HG03558 (cell line): Measurements from ENCODE around the gene ENKD1.

Source experiments
- ATAC-seq: cut with Tn5 transposase; IDR thresholded peaks from one replicate; pipeline ENCODE4 v1.9.1; 2021; ENCODE audit warnings: moderate number of reproducible peaks; ENCODE audit not compliant: unreplicated experiment; ENCODE audit errors: extremely low read depth

ENKD1 gene

GRCh38 chr16:67664871-67665270, 1.7 kb downstream of the ENKD1 start:
- no peak for ATAC-seq

- no peak for ATAC-seq
Measured at GRCh38 chr16:67664258-67664657, 2.3 kb downstream of the ENKD1 start.

- ATAC-seq, result no peak
Measured at GRCh38 chr16:67663877-67664222, 2.7 kb downstream of the ENKD1 start.

GRCh38 chr16:67663151-67663876, 3.2 kb downstream of the ENKD1 start:
- ATAC-seq, result no peak

- ATAC-seq, result no peak
Measured at GRCh38 chr16:67662653-67663010, 3.9 kb downstream of the ENKD1 start.

GRCh38 chr16:67661886-67662652, 4.5 kb downstream of the ENKD1 start:
- no peak for ATAC-seq

- ATAC-seq, result no peak
Measured at GRCh38 chr16:67661101-67661761, 5.3 kb downstream of the ENKD1 start.

GRCh38 chr16:67660564-67661028, 6.0 kb downstream of the ENKD1 start, which contains the start of gene PARD6A:
Gene PARD6A, plus strand, starts transcription at chr16:67660960. Its CDS starts 79 bp downstream, at chr16:67661039.
- ATAC-seq, result peak; percentile 48

GRCh38 chr16:67659675-67660563, 6.6 kb downstream of the ENKD1 start, which contains the start of gene ACD:
Gene ACD, minus strand, starts transcription at chr16:67660260. Its CDS starts 40 bp downstream, at chr16:67660220.
- peak; percentile 26 for ATAC-seq

- no peak for ATAC-seq
Measured at GRCh38 chr16:67658849-67659674, 7.5 kb downstream of the ENKD1 start.

- no peak for ATAC-seq
Measured at GRCh38 chr16:67657751-67658518, 8.6 kb downstream of the ENKD1 start.

GRCh38 chr16:67657017-67657608, 9.4 kb downstream of the ENKD1 start:
- ATAC-seq, result no peak

GRCh38 chr16:67656344-67657016, 10.1 kb downstream of the ENKD1 start:
- no peak for ATAC-seq

- no peak for ATAC-seq
Measured at GRCh38 chr16:67655363-67655762, 11.2 kb downstream of the ENKD1 start.

- ATAC-seq, result no peak
Measured at GRCh38 chr16:67654403-67654911, 12.1 kb downstream of the ENKD1 start.

GRCh38 chr16:67653789-67654402, 12.7 kb downstream of the ENKD1 start:
- ATAC-seq, result no peak
